Measurements from ENCODE around the gene STK10. TPM values are rescaled to one million over a fixed set of nuclear protein-coding genes. Genes with fewer than 3 reads are reported as not detected.

Gene STK10
- polyA plus RNA-seq, 3 donors, result 13.3 to 15.9 (median 15.6) TPM

DNA sequence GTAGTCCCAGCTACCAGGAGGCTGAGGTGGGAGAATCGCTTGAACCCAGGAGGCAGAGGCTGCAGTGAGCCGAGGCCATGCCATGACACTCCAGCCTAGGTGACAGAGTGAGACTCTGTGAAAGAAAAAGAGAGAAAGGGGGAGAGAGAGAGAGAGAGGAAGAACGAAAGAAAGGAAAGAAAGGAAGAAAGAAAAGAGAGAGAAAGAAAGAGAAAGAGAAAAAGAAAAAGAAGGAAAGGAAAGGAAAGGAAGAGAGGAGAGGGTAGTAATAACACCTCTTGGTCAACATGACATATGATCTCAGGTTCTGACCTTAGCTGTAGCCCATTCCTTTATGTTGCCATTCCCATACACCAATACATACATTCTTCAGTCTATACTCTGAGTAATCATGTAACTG, 195.7 kb downstream of the STK10 start:
- DNase-seq (ENCODE audit: low read depth in 3 of 3, low spot score in 2 of 3), result no peak

Other genes with a start within 250 kb of the STK10 start
- gene FBXW11, start 181.6 kb downstream of the STK10 start, polyA plus RNA-seq (ENCODE audit: insufficient read length in 3 of 3), result 10 to 100 TPM; 59.8 to 61.3 (median 60.0) TPM
- gene EFCAB9, start 5.9 kb upstream of the STK10 start, polyA plus RNA-seq (ENCODE audit: insufficient read length in 3 of 3), result not detected
- 10 to 100 TPM; 74.5 to 83.5 (median 79.4) TPM for gene UBTD2, start 95.5 kb upstream of the STK10 start, polyA plus RNA-seq (ENCODE audit: insufficient read length in 3 of 3)